Neutrophil (primary cell): ENCODE data around the gene GUCA1A.
"Not testable (repeated sequence)": the region's sequence is repeated elsewhere in the genome, so short reads cannot be mapped to it uniquely, and the experiment has no call there.

Experiments used
- H3K27ac ChIP-seq: fragments of 200-600 bp; sonication (generic); 2 replicates; pipeline ENCODE4 v1.5.1; 2016; ENCODE audit warnings: mild to moderate bottlenecking, moderate library complexity
- H3K27me3 ChIP-seq: fragments of 200-600 bp; sonication (generic); 2 replicates; pipeline ENCODE4 v1.6.0; 2016; ENCODE audit warnings: mild to moderate bottlenecking
- H3K36me3 ChIP-seq: fragments of 200-600 bp; sonication (generic); 2 replicates; pipeline ENCODE4 v1.5.1; 2017
- H3K4me1 ChIP-seq, 2 experiments: fragments of 200-600 bp in 1 of 2; sonication (generic) in 1 of 2; 1 replicate in 1 of 2; 2 replicates in 1 of 2; pipeline versions ENCODE4 v1.5.1 to v1.6.1; 2013 to 2016; ENCODE audit warnings: low read depth in 1 of 2, low read length in 1 of 2, mild to moderate bottlenecking in 1 of 2, moderate library complexity in 1 of 2; ENCODE audit not compliant: control insufficient read depth in 1 of 2, insufficient read depth in 1 of 2
- H3K4me3 ChIP-seq, 2 experiments: fragments of 200-600 bp in 1 of 2; sonication (generic) in 1 of 2; 1 replicate in 1 of 2; 2 replicates in 1 of 2; pipeline ENCODE4 v1.5.1; 2013 to 2016; ENCODE audit warnings: low read depth in 1 of 2, low read length in 1 of 2, mild to moderate bottlenecking in 1 of 2, moderate library complexity in 1 of 2
- H3K9me3 ChIP-seq: fragments of 200-600 bp; sonication (generic); 2 replicates; pipeline ENCODE4 v1.5.1; 2016
- TF ChIP-seq, protein P1 (sequence below): fragments of 200-600 bp; sonication (generic); IDR thresholded peaks from 2 replicates; pipeline ENCODE4 v1.5.1; 2016; ENCODE audit warnings: antibody characterized with exemption

Gene GUCA1A

GRCh38 chr6:42166444-42167141 lies 6.6 kb upstream of the GUCA1A start:
- Histone ChIP-seq H3K4me1 (no peaks in the 10 kb centered on the region), H3K27ac (no peak overlapping the region), H3K4me3 (no peak overlapping the region), H3K9me3 (no peaks in the 10 kb centered on the region), H3K36me3 (no peaks in the 10 kb centered on the region), H3K27me3 (no peaks in the 10 kb centered on the region)
- TF ChIP-seq, protein P1, sequence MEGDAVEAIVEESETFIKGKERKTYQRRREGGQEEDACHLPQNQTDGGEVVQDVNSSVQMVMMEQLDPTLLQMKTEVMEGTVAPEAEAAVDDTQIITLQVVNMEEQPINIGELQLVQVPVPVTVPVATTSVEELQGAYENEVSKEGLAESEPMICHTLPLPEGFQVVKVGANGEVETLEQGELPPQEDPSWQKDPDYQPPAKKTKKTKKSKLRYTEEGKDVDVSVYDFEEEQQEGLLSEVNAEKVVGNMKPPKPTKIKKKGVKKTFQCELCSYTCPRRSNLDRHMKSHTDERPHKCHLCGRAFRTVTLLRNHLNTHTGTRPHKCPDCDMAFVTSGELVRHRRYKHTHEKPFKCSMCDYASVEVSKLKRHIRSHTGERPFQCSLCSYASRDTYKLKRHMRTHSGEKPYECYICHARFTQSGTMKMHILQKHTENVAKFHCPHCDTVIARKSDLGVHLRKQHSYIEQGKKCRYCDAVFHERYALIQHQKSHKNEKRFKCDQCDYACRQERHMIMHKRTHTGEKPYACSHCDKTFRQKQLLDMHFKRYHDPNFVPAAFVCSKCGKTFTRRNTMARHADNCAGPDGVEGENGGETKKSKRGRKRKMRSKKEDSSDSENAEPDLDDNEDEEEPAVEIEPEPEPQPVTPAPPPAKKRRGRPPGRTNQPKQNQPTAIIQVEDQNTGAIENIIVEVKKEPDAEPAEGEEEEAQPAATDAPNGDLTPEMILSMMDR, result peak; percentile 88

GRCh38 chr6:42168650-42169049 lies 4.5 kb upstream of the GUCA1A start:
- TF ChIP-seq, protein P1, result no peak
- no peaks in the 10 kb centered on the region for H3K4me1 ChIP-seq
- no peaks in the 10 kb centered on the region for H3K9me3 ChIP-seq
- H3K27ac ChIP-seq, result no peak overlapping the region
- H3K36me3 ChIP-seq, result no peaks in the 10 kb centered on the region
- no peaks in the 10 kb centered on the region for H3K27me3 ChIP-seq
- no peak overlapping the region for H3K4me3 ChIP-seq

- not testable (repeated sequence) for H3K36me3 ChIP-seq, H3K27me3 ChIP-seq, H3K27ac ChIP-seq, H3K4me1 ChIP-seq, H3K9me3 ChIP-seq, H3K4me3 ChIP-seq
Measured at GRCh38 chr6:42169780-42170179, 3.4 kb upstream of the GUCA1A start.

- Histone ChIP-seq H3K4me1 (no peaks in the 10 kb centered on the region), H3K9me3 (no peaks in the 10 kb centered on the region), H3K4me3 (no peak overlapping the region), H3K36me3 (no peaks in the 10 kb centered on the region), H3K27me3 (peaks cover 3% of the 10 kb centered on the region), H3K27ac (no peak overlapping the region)
- TF ChIP-seq, protein P1, result no peak
Measured at GRCh38 chr6:42171813-42172581, 1.2 kb upstream of the GUCA1A start.

- Histone ChIP-seq H3K36me3 (no peaks in the 10 kb centered on the region), H3K4me1 (peaks cover 0 to 5% of the 10 kb centered on the region in 2 experiments), H3K27me3 (peaks cover 37% of the 10 kb centered on the region), H3K9me3 (no peaks in the 10 kb centered on the region), H3K4me3 (no peak overlapping the region), H3K27ac (no peak overlapping the region)
- TF ChIP-seq, protein P1, result no peak
Measured at GRCh38 chr6:42175860-42176259, 2.7 kb downstream of the GUCA1A start.

GRCh38 chr6:42176981-42177380 lies 3.8 kb downstream of the GUCA1A start:
- TF ChIP-seq, protein P1, result no peak
- Histone ChIP-seq H3K9me3 (no peaks in the 10 kb centered on the region), H3K4me3 (no peak overlapping the region), H3K27me3 (peaks cover 37% of the 10 kb centered on the region), H3K27ac (no peak overlapping the region), H3K36me3 (no peaks in the 10 kb centered on the region), H3K4me1 (peaks cover 0 to 5% of the 10 kb centered on the region in 2 experiments)
